ENCODE data around the gene PPP3CA. TPM values are rescaled to one million over a fixed set of nuclear protein-coding genes. Genes with fewer than 3 reads are reported as not detected.

Gene PPP3CA
- total and polyA plus RNA-seq, 2 of the 8 experiments (the other 6 are each of a cell fraction or from before 2014, with no cell fraction given): 7.9 to 35.0 TPM

- no peak overlapping the region for H2AFZ ChIP-seq (ENCODE audit: low read length)
- H2BK15ac ChIP-seq (ENCODE audit: low read length): no peak overlapping the region
- H3K9me3 ChIP-seq (ENCODE audit: insufficient read depth in 2 of 2, low read depth in 1 of 2, low read length in 1 of 2): no peaks in the 10 kb centered on the region
- no peak overlapping the region for H4K8ac ChIP-seq (ENCODE audit: extremely low read depth, insufficient read depth, low read length)
- H4K91ac ChIP-seq (replicated peaks; ENCODE audit: insufficient read length, low read length): no peak overlapping the region
- no peak overlapping the region for H2BK5ac ChIP-seq (ENCODE audit: low read depth, low read length)
- no peak overlapping the region for H3K18ac ChIP-seq (ENCODE audit: extremely low read depth, low read length)
- no peak for TF ChIP-seq POLR2AphosphoS5 (IDR thresholded peaks at IDR 0.05; ENCODE audit: low read depth, low read length)
- no peak for TF ChIP-seq PHF8 (conservative IDR thresholded peaks at IDR 0.05; ENCODE audit: low read depth, low read length)
- no peak for TF ChIP-seq CHD1 (IDR thresholded peaks at IDR 0.05; ENCODE audit: low read depth, low read length)
- no peak for TF ChIP-seq RBBP5 (IDR thresholded peaks at IDR 0.05; ENCODE audit: borderline replicate concordance, low read depth, low read length)
- TF ChIP-seq CHD2 (IDR thresholded peaks at IDR 0.05; ENCODE audit: low read length): no peak
- no peak for TF ChIP-seq KDM1A (IDR thresholded peaks at IDR 0.05; ENCODE audit: borderline replicate concordance, low read length)
- no peak for TF ChIP-seq SIRT6 (IDR thresholded peaks at IDR 0.05; ENCODE audit: low read length)
- no peak for TF ChIP-seq SIX5 (IDR thresholded peaks at IDR 0.05; ENCODE audit: low read depth, low read length)
- TF ChIP-seq CTBP2 (IDR thresholded peaks at IDR 0.05; ENCODE audit: borderline replicate concordance, insufficient read depth, insufficient read length, low read length): no peak
- no peak for TF ChIP-seq EP300 (IDR thresholded peaks at IDR 0.05; ENCODE audit: borderline replicate concordance in 1 of 2, low read depth in 2 of 2, low read length in 2 of 2)
- TF ChIP-seq YY1 (IDR thresholded peaks at IDR 0.05; ENCODE audit: low read depth, low read length): no peak
- no peak for TF ChIP-seq SP1 (IDR thresholded peaks at IDR 0.05; ENCODE audit: low read depth, low read length)
- no peaks in the 10 kb centered on the region for H4K20me1 ChIP-seq (replicated peaks in 1 of 2; ENCODE audit: control insufficient read depth in 1 of 2, insufficient read depth in 2 of 2, low read length in 2 of 2)
- no peaks in the 10 kb centered on the region for H3K23me2 ChIP-seq (ENCODE audit: low read depth, low read length)
- H3K27me3 ChIP-seq (replicated peaks in 1 of 4; ENCODE audit: control insufficient read depth in 3 of 4, extremely low read depth in 1 of 4, insufficient read depth in 3 of 4, low read length in 3 of 4): no peaks in the 10 kb centered on the region
- H3K27ac ChIP-seq (ENCODE audit: low read depth, low read length): no peak overlapping the region
- H3K4ac ChIP-seq (replicated peaks; ENCODE audit: insufficient read length, low read depth, low read length): no peak overlapping the region
- no peak overlapping the region for H3K9ac ChIP-seq (replicated peaks in 1 of 4; ENCODE audit: extremely low read depth in 1 of 4, low read depth in 3 of 4, low read length in 3 of 4)
- WGBS, 2 experiments (ENCODE audit: extremely low coverage in 1 of 2, insufficient coverage in 1 of 2, insufficient read length in 1 of 2, insufficient replicate concordance in 2 of 2, low coverage in 1 of 2, low lambda C conversion rate in 2 of 2, missing lambda C conversion rate in 1 of 2): 90% methylated on average over 5 of the region's 5 CpGs; no CpG with 5 or more reads in 1 of the 2 experiments
- no peak overlapping the region for H3K23ac ChIP-seq (ENCODE audit: insufficient read length)
- H3K14ac ChIP-seq (ENCODE audit: insufficient read length): no peak overlapping the region
- H3K56ac ChIP-seq (replicated peaks; ENCODE audit: insufficient read length, low read depth, low read length): no peak overlapping the region
- H3K4me2 ChIP-seq (ENCODE audit: insufficient read depth in 1 of 2, low read depth in 2 of 2, low read length in 2 of 2): no peak overlapping the region
- DNase-seq (ENCODE audit: low read depth in 1 of 2, low spot score in 2 of 2): no peak
- ChIA-PET POLR2A (ENCODE audit: partially characterized antibody) (no interaction called here), CTCF (ENCODE audit: partially characterized antibody) (interaction anchor here (0.5 to 1.3 kb wide), 4 partner anchors 189 to 1449 kb away, joined by 3 read pairs; no protein-coding TSS in a partner anchor)
- no peak overlapping the region for H2BK12ac ChIP-seq (ENCODE audit: low read depth, low read length)
- no peaks in the 10 kb centered on the region for H3K36me3 ChIP-seq (ENCODE audit: control insufficient read depth in 2 of 4, insufficient read depth in 4 of 4, low read length in 3 of 4)
- no peak overlapping the region for H3K4me3 ChIP-seq (ENCODE audit: extremely low read depth in 1 of 4, insufficient read depth in 2 of 4, low read depth in 3 of 4, low read length in 4 of 4)
- no peak overlapping the region for H2BK120ac ChIP-seq (replicated peaks; ENCODE audit: low read depth, low read length)
- H2AK5ac ChIP-seq (ENCODE audit: low read depth, low read length): no peak overlapping the region
- H4K5ac ChIP-seq (ENCODE audit: insufficient read length, low read depth, low read length): no peak overlapping the region
- H3K79me2 ChIP-seq (ENCODE audit: control insufficient read depth in 1 of 2, insufficient read depth in 2 of 2, low read length in 2 of 2): no peaks in the 10 kb centered on the region
- H3K4me1 ChIP-seq (replicated peaks in 1 of 4; ENCODE audit: control insufficient read depth in 3 of 4, insufficient read depth in 4 of 4, low read length in 3 of 4): peaks cover 0 to 17% (median 4%) of the 10 kb centered on the region in 4 experiments; a peak in 3 of 7 replicates
- H3K79me1 ChIP-seq (ENCODE audit: low read depth, low read length): no peaks in the 10 kb centered on the region
- no peak for FAIRE-seq
- H2BK20ac ChIP-seq (ENCODE audit: low read length): no peak overlapping the region
These were observed 186.3 kb downstream of the PPP3CA start for GRCh38 chr4:101160792-101161592.

All from H1 (cell line).